ENCODE measurements around the gene TBC1D12.
"Not testable (repeated sequence)": the region's sequence is repeated elsewhere in the genome, so short reads cannot be mapped to it uniquely, and the experiment has no call there.

The TBC1D12 gene

DNA sequence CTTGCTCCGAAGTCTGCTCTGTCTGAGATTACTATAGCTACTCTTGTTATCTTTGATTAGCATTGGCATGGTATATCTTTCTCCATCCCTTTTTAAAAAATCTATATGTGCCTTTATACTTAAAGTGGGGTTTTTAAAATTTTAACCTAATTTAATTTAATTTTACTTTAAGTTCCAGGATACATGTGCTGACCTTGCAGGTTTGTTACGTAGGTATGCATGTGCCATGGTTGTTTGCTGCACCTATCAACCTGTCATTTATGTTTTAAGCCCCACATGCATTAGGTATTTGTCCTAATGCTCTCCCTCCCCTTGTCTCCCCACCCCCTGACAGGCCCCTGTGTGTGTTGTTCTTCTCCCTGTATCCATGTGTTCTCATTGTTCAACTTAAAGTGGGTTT is 54.6 kb downstream of the TBC1D12 start:
- no peak for DNase-seq (ENCODE audit: low spot score)

- DNase-seq (ENCODE audit: low spot score), result no peak
Observed at GRCh38 chr10:94459385-94459784, 57.0 kb downstream of the TBC1D12 start.

- DNase-seq (ENCODE audit: low spot score), result no peak
Observed at GRCh38 chr10:94461503-94461902, 59.2 kb downstream of the TBC1D12 start.

- DNase-seq (ENCODE audit: low spot score), result no peak
Observed at GRCh38 chr10:94462130-94462529, 59.8 kb downstream of the TBC1D12 start.

- no peak for DNase-seq (ENCODE audit: low spot score)
Observed at GRCh38 chr10:94465684-94466083, 63.3 kb downstream of the TBC1D12 start.

GRCh38 chr10:94481410-94481809 is 79.1 kb downstream of the TBC1D12 start:
- no peak for DNase-seq (ENCODE audit: low spot score)

DNA sequence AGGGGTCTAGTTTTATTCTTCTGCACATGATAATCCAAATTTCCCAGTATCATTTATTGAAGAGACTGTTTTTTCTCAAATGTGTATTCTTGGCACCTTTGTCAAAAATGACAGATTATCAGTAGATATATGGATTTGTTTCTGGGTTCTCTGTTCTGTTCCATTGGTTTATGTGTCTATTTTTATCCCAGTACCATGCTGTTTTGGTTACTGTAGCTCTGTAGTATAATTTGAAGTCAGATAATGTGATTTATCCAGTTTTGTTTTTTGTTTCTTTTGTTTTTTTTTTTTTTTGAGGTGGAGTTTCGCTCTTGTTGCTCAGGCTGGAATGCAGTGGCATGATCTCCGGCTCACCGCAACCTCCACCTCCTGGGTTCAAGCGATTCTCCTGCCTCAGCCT is 81.6 kb downstream of the TBC1D12 start:
- no peak for DNase-seq (ENCODE audit: low spot score)

GRCh38 chr10:94485094-94485493 is 82.8 kb downstream of the TBC1D12 start:
- DNase-seq (ENCODE audit: low spot score), result no peak

DNA sequence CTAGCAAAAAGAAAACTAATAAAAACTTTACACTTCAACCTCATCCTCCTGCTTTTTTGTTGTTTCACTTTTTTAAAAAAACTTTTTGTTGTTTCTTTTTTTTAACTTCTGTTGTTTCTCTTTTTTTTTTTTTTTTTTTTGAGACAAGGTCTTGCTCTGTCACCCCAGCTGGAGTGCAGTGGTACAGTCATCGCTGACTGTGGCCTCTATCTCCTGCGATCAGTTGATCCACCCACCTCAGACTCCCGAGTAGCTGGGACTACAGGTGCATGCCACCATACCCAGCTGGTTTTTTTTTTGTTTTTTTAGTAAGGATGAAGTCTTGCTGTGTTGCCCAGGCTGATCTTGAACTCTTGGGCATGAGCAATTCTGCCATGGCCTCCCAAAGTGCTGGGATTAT is 85.2 kb downstream of the TBC1D12 start:
- DNase-seq (ENCODE audit: low spot score), result no peak

GRCh38 chr10:94489107-94489506 is 86.8 kb downstream of the TBC1D12 start:
- DNase-seq (ENCODE audit: low spot score), result no peak

- DNase-seq (ENCODE audit: low spot score), result no peak
Observed at GRCh38 chr10:94489976-94490788, 87.8 kb downstream of the TBC1D12 start.

GRCh38 chr10:94490789-94491039 is 88.4 kb downstream of the TBC1D12 start:
- DNase-seq (ENCODE audit: low spot score), result no peak

DNA sequence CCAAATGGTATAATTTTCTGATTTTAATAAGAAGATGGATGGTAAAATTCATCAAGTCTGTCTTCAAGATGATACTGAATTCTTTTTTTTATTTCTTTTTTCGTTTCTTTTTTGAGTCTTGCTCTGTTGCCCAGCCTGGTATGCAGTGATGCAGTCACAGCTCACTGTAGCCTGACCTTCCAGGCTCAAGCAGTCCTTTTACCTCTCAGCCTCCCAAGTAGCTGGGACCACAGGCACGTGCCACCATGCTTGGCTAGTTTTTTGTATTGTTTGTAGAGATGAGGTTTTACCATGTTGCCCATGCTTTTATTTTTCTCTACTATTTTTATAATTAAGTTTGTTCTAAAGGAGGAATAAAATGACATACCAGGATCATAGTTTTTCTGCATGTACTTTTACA is 91.1 kb downstream of the TBC1D12 start:
- no peak for DNase-seq (ENCODE audit: low spot score)

DNA sequence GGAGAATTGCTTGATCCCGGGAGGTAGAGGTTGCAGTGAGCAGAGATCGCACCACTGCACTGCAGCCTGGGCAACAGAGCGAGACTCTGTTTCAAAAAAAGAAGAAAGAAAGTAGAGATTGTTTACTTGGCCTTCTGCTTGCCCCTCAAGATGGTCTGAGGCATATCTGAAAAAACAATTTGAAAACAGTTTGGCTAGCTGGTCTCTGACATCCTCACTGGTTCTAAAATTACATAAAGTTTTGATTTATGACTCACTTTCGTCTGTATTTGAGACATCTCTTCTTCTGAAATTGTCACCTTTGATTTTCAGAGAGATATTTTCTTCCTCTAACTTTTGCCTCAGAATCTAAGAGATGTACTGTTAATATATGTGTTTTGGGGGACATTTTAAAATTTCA is 93.7 kb downstream of the TBC1D12 start:
- DNase-seq (ENCODE audit: low spot score), result no peak

GRCh38 chr10:94496646-94497045 is 94.3 kb downstream of the TBC1D12 start:
- no peak for DNase-seq (ENCODE audit: low spot score)

- peak; percentile 17 for DNase-seq (ENCODE audit: low spot score)
Observed at GRCh38 chr10:94500063-94500462, 97.7 kb downstream of the TBC1D12 start.

DNA sequence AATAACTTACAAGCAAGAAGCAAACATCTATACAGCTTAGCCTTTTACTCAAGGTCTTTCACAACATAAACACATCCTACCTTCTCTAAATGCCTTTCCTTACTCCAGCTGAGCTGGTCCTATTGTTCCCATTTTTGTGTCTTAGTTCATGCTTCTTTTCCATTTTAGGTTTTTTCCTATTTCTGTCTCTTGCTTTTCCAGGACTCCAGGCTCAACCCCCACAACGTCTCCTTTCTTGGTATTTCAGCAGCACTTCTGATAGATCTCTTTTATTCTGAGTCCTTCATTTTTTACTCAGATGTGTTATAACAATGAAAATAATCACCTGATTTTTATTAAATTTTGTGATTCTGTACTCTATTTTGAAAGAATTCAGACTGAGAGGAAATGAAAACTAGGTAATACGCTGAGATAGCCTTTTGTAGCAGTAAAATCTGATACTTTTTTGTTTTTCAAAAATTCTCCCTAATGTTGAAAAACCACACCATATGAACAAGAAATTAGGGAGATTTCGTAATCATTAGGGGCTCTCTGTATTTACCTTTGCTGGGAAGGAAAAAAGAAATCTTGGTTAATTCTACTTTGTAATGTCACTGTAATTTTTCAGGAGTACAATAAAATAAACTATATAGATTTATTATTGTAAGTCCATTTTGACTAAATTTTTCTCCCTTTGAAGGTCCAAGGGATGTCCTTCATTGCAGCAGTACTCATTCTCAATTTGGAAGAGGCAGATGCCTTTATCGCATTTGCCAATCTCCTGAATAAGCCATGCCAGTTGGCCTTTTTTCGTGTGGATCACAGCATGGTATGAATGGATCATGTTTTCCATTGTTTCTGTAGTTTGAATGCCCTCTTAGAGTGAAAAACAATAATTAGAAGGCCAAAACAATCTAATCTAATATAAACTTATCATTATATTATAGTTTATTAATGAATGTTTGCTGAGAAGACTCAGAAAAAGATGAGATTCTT is 119.2 kb downstream of the TBC1D12 start:
- DNase-seq (ENCODE audit: low spot score), result no peak

DNA sequence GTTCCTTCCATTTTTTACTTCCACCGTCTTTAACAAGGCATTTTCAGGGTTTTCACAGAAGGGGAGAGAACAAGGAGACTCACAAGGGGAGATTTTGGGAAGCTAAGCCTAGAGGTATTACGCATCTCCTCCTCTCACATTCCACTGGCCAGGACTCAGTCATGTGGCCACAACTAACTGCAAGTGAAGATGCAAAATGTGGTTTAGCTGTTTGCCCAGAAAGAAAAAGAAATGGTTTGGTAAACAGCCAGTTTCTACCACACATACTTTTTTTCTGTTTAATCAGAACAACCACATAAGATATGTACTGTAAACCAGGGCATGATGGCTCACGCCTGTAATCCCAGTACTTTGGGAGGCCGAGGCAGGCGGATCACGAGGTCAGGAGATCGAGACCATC is 121.8 kb downstream of the TBC1D12 start:
- DNase-seq (ENCODE audit: low spot score), result no peak

- no peak for DNase-seq (ENCODE audit: low spot score)
Observed at GRCh38 chr10:94524711-94525110, 122.4 kb downstream of the TBC1D12 start.

DNA sequence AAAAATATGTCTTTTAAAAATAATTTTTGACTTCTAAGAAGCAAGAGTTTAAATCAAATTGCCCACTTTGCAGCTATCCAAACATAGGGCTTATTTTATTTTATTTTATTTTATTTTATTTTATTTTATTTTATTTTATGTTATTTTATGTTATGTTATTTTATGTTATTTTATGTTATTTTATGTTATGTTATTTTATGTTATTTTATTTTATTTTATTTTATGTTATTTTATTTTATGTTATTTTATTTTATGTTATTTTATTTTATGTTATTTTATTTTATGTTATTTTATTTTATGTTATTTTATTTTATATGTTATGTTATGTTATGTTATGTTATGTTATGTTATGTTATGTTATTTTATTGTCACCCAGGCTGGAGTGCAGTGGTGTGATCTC is 129.2 kb downstream of the TBC1D12 start:
- DNase-seq (ENCODE audit: low spot score), result not testable (repeated sequence)

DNA sequence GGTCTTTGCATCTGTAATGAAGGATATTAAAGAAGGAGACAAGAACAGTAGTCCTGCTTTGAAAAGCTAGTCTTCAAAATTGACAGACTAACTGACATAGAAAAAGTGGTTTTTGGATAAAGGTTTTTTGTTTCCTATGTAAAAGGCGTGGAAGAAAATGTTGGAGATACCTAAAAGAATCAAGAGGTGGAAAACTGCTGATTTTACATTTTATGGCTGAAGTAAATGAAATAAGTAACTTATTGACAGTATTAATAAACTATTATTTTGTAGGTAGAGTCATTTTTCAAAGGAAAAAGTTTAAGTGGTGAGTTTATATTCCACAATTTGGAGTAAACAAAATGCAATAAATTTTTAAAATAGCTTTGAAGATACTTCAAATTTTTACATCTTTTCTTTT is 130.7 kb downstream of the TBC1D12 start:
- DNase-seq (ENCODE audit: low spot score), result no peak

DNA sequence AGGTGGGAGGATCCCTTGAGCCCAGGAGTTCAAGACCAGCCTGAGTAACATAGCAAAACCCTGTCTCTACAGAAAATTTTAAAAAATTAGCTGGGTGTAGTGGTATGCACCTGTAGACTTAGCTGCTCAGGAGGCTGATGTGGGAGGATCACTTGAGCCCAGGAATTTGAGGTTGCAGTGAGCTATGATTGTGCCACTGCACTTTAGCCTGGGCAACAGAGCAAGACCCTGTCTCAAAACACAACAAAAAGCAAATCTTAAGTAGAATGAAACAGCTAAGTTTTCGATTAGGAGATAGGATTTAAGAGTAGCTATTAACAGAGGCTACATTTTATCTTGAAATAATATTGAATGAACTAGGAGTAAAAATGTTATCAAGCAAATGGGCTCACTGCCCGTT is 139.9 kb downstream of the TBC1D12 start:
- not testable (repeated sequence) for DNase-seq (ENCODE audit: low spot score)

DNA sequence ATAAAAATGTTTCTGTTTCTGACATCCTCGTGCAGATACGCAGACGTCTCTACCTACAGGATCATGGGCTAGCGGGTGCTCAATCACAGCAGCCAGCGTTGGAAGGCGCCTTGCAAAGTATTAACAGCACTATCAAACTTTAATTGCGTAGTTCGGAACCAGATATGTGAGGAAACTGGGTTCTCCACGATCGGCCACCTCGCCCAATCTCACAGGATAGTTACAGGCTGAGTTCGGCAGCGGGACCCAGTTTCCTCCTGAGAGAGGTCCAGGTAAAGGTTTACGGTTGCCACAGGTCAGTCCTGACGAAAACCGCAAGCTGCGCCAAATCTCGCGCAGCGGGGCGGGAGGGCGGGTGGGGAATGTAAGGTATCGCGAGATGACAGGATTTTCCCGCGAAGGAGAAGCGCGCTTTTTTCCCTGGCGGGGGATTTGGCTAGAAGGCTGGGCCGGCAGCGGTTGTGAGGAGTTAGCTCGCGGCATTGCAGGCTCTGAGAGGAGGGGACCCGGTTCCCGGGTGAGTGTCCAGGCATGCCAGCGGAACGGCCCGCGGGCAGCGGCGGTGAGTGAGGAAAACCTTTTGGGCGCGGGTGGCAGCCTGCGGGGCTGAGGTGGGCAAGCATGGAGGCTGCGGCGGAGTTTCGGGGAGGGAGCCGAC is 143.2 kb downstream of the TBC1D12 start, which contains the start of gene HELLS:
HELLS (plus strand) TSS at position 398 of the 658 bp plus-strand sequence; CDS start at position 532, 134 bp downstream.
- DNase-seq (ENCODE audit: low spot score), result peak; percentile 87
